22Rv1 (cell line): ENCODE measurements around the gene TRAPPC6A.

ENCODE experiments used
- CTCF ChIP-seq: fragments of 450-650 bp; IDR thresholded peaks from 2 replicates; pipeline ENCODE4 v1.5.1; 2017; ENCODE audit warnings: mild to moderate bottlenecking
- ZFX ChIP-seq: fragments of 450-650 bp; IDR thresholded peaks from 2 replicates; pipeline ENCODE4 v1.6.1; 2017; ENCODE audit warnings: antibody characterized with exemption, borderline replicate concordance

- TF ChIP-seq CTCF, result peak; percentile 89
- TF ChIP-seq ZFX, result no peak
These were observed 52.0 kb downstream of the TRAPPC6A start for GRCh38 chr19:45125975-45126493.
